Measurements from ENCODE around the gene VKORC1L1. TPM values are rescaled to one million over a fixed set of nuclear protein-coding genes. Genes with fewer than 3 reads are reported as not detected.

Gene VKORC1L1
- total and polyA plus RNA-seq, 9 of the 15 experiments (the other 6 are each of a cell fraction or from before 2014, with no cell fraction given): 6.8 to 36.5 (median 19.3) TPM

GRCh38 chr7:65980478-65981250 is 107.8 kb downstream of the VKORC1L1 start (continued):
- TF ChIP-seq KLF13 (tag; IDR thresholded peaks at IDR 0.05; ENCODE audit: borderline replicate concordance, low read depth) (no peak), RFX5 (IDR thresholded peaks at IDR 0.05; ENCODE audit: low read depth, low read length) (no peak), BHLHE40 (IDR thresholded peaks at IDR 0.05; ENCODE audit: low read length) (peak; percentile 50; the same call in 1 of the 2 replicates), GTF2E2 (tag; IDR thresholded peaks at IDR 0.05) (no peak), NFE2L1 (tag; IDR thresholded peaks at IDR 0.05; ENCODE audit: borderline replicate concordance, low read depth) (no peak), ZNF146 (CRISPR knock-in tag; IDR thresholded peaks at IDR 0.05; ENCODE audit: unreplicated experiment) (no peak), CLOCK (CRISPR knock-in tag; IDR thresholded peaks at IDR 0.05; ENCODE audit: borderline replicate concordance) (no peak), ZNF224 (CRISPR knock-in tag; IDR thresholded peaks at IDR 0.05) (no peak), TFAM (CRISPR knock-in tag; conservative IDR thresholded peaks at IDR 0.05) (no peak), RAD51 (IDR thresholded peaks at IDR 0.05; ENCODE audit: borderline replicate concordance, low read depth) (no peak), ZNF263 (CRISPR knock-in tag; IDR thresholded peaks at IDR 0.05; ENCODE audit: borderline replicate concordance) (no peak), BRF1 (IDR thresholded peaks at IDR 0.05; ENCODE audit: borderline replicate concordance, extremely low read depth, insufficient read length) (no peak), SMARCE1 (IDR thresholded peaks at IDR 0.05) (0 out of 2 replicates have a peak, but pooled peaks have one; percentile 35), TAF7 (tag; IDR thresholded peaks at IDR 0.05) (no peak), POLR2B (IDR thresholded peaks at IDR 0.05; ENCODE audit: low read depth, partially characterized antibody) (no peak), ZNF696 (CRISPR knock-in tag; conservative IDR thresholded peaks at IDR 0.05) (no peak), ZNF384 (IDR thresholded peaks at IDR 0.05; ENCODE audit: low read depth, low read length) (no peak), RUNX1 (IDR thresholded peaks at IDR 0.05; ENCODE audit: low read depth) (no peak), STAT5A (IDR thresholded peaks at IDR 0.05; ENCODE audit: borderline replicate concordance, low read length) (no peak), E2F3 (CRISPR knock-in tag; IDR thresholded peaks at IDR 0.05) (no peak), FOXK2 (conservative IDR thresholded peaks at IDR 0.05 in 1 of 2, IDR thresholded peaks at IDR 0.05 in 1 of 2; ENCODE audit: low read depth in 2 of 2) (0 out of 4 replicates have a peak, but pooled peaks of 1 of the 2 experiments have one; percentile 17), MEF2A (IDR thresholded peaks at IDR 0.05; ENCODE audit: control insufficient read depth, low read depth, low read length) (no peak), MYC (IDR thresholded peaks at IDR 0.05; ENCODE audit: low read depth, low read length) (no peak), MYC (CRISPR knock-in tag; IDR thresholded peaks at IDR 0.05; ENCODE audit: borderline replicate concordance, low read depth) (no peak)
- TF ChIP-seq, protein P1, sequence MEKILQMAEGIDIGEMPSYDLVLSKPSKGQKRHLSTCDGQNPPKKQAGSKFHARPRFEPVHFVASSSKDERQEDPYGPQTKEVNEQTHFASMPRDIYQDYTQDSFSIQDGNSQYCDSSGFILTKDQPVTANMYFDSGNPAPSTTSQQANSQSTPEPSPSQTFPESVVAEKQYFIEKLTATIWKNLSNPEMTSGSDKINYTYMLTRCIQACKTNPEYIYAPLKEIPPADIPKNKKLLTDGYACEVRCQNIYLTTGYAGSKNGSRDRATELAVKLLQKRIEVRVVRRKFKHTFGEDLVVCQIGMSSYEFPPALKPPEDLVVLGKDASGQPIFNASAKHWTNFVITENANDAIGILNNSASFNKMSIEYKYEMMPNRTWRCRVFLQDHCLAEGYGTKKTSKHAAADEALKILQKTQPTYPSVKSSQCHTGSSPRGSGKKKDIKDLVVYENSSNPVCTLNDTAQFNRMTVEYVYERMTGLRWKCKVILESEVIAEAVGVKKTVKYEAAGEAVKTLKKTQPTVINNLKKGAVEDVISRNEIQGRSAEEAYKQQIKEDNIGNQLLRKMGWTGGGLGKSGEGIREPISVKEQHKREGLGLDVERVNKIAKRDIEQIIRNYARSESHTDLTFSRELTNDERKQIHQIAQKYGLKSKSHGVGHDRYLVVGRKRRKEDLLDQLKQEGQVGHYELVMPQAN (IDR thresholded peaks at IDR 0.05; ENCODE audit: borderline replicate concordance): no peak
